Measurements from ENCODE around the gene STEAP1B.
"Not testable (repeated sequence)": the region's sequence is repeated elsewhere in the genome, so short reads cannot be mapped to it uniquely, and the experiment has no call there.

The STEAP1B gene

GRCh38 chr7:22501336-22501735 is 1.3 kb upstream of the STEAP1B start:
- not testable (repeated sequence) for H3K9me3 ChIP-seq (ENCODE audit: control insufficient read depth, low read length); H3K27ac ChIP-seq (ENCODE audit: insufficient read depth, low read depth, low read length, poor library complexity, severe bottlenecking); H3K27me3 ChIP-seq (ENCODE audit: control insufficient read depth, insufficient read depth, low read length, poor library complexity, severe bottlenecking); H3K4me3 ChIP-seq (ENCODE audit: insufficient read depth, low read depth, low read length); H3K36me3 ChIP-seq (ENCODE audit: control insufficient read depth, insufficient read depth, low read length); H3K4me1 ChIP-seq (ENCODE audit: control insufficient read depth, insufficient read depth, low read length)
- WGBS, 2 experiments: 40 to 43% methylated on average over 2 to 4 of the region's 4 CpGs

- no peaks in the 10 kb centered on the region for H3K36me3 ChIP-seq (ENCODE audit: control insufficient read depth, insufficient read depth, low read length)
- no peaks in the 10 kb centered on the region for H3K27me3 ChIP-seq (ENCODE audit: control insufficient read depth, insufficient read depth, low read length, poor library complexity, severe bottlenecking)
- H3K4me3 ChIP-seq (ENCODE audit: insufficient read depth, low read depth, low read length): no peak overlapping the region
- no peaks in the 10 kb centered on the region for H3K9me3 ChIP-seq (ENCODE audit: control insufficient read depth, low read length)
- 95 to 96% methylated on average over 5 of the region's 5 CpGs for WGBS, 2 experiments
- no peaks in the 10 kb centered on the region for H3K4me1 ChIP-seq (ENCODE audit: control insufficient read depth, insufficient read depth, low read length)
- no peak overlapping the region for H3K27ac ChIP-seq (ENCODE audit: insufficient read depth, low read depth, low read length, poor library complexity, severe bottlenecking)
Measured at GRCh38 chr7:22499044-22499443, 944 bp downstream of the STEAP1B start.

GRCh38 chr7:22496912-22497311 is 3.1 kb downstream of the STEAP1B start:
- H3K4me1 ChIP-seq (ENCODE audit: control insufficient read depth, insufficient read depth, low read length); H3K27ac ChIP-seq (ENCODE audit: insufficient read depth, low read depth, low read length, poor library complexity, severe bottlenecking); H3K9me3 ChIP-seq (ENCODE audit: control insufficient read depth, low read length); H3K4me3 ChIP-seq (ENCODE audit: insufficient read depth, low read depth, low read length); H3K36me3 ChIP-seq (ENCODE audit: control insufficient read depth, insufficient read depth, low read length); H3K27me3 ChIP-seq (ENCODE audit: control insufficient read depth, insufficient read depth, low read length, poor library complexity, severe bottlenecking): not testable (repeated sequence)
- 84 to 94% methylated on average over 1 of the region's 2 CpGs for WGBS, 2 experiments

- H3K27ac ChIP-seq (ENCODE audit: insufficient read depth, low read depth, low read length, poor library complexity, severe bottlenecking); H3K27me3 ChIP-seq (ENCODE audit: control insufficient read depth, insufficient read depth, low read length, poor library complexity, severe bottlenecking); H3K4me1 ChIP-seq (ENCODE audit: control insufficient read depth, insufficient read depth, low read length); H3K4me3 ChIP-seq (ENCODE audit: insufficient read depth, low read depth, low read length); H3K9me3 ChIP-seq (ENCODE audit: control insufficient read depth, low read length); H3K36me3 ChIP-seq (ENCODE audit: control insufficient read depth, insufficient read depth, low read length): not testable (repeated sequence)
- WGBS, 2 experiments: 100% methylated on average over 1 to 2 of the region's 6 CpGs
Measured at GRCh38 chr7:22496296-22496888, 3.6 kb downstream of the STEAP1B start.

- H3K4me3 ChIP-seq (ENCODE audit: insufficient read depth, low read depth, low read length); H3K4me1 ChIP-seq (ENCODE audit: control insufficient read depth, insufficient read depth, low read length); H3K27ac ChIP-seq (ENCODE audit: insufficient read depth, low read depth, low read length, poor library complexity, severe bottlenecking); H3K36me3 ChIP-seq (ENCODE audit: control insufficient read depth, insufficient read depth, low read length); H3K27me3 ChIP-seq (ENCODE audit: control insufficient read depth, insufficient read depth, low read length, poor library complexity, severe bottlenecking); H3K9me3 ChIP-seq (ENCODE audit: control insufficient read depth, low read length): not testable (repeated sequence)
- 95 to 96% methylated on average over 3 of the region's 4 CpGs for WGBS, 2 experiments
Measured at GRCh38 chr7:22493160-22493925, 6.6 kb downstream of the STEAP1B start.

- Histone ChIP-seq H3K4me1 (ENCODE audit: control insufficient read depth, insufficient read depth, low read length) (no peaks in the 10 kb centered on the region), H3K27me3 (ENCODE audit: control insufficient read depth, insufficient read depth, low read length, poor library complexity, severe bottlenecking) (no peaks in the 10 kb centered on the region), H3K27ac (ENCODE audit: insufficient read depth, low read depth, low read length, poor library complexity, severe bottlenecking) (no peak overlapping the region), H3K36me3 (ENCODE audit: control insufficient read depth, insufficient read depth, low read length) (no peaks in the 10 kb centered on the region), H3K4me3 (ENCODE audit: insufficient read depth, low read depth, low read length) (no peak overlapping the region), H3K9me3 (ENCODE audit: control insufficient read depth, low read length) (no peaks in the 10 kb centered on the region)
- 18 to 27% methylated on average over 9 to 10 of the region's 10 CpGs for WGBS, 2 experiments
Measured at GRCh38 chr7:22488643-22489462, 11.1 kb downstream of the STEAP1B start.

GRCh38 chr7:22487978-22488642 is 11.9 kb downstream of the STEAP1B start:
- no peaks in the 10 kb centered on the region for H3K27me3 ChIP-seq (ENCODE audit: control insufficient read depth, insufficient read depth, low read length, poor library complexity, severe bottlenecking)
- H3K9me3 ChIP-seq (ENCODE audit: control insufficient read depth, low read length): no peaks in the 10 kb centered on the region
- no peak overlapping the region for H3K4me3 ChIP-seq (ENCODE audit: insufficient read depth, low read depth, low read length)
- H3K27ac ChIP-seq (ENCODE audit: insufficient read depth, low read depth, low read length, poor library complexity, severe bottlenecking): no peak overlapping the region
- H3K36me3 ChIP-seq (ENCODE audit: control insufficient read depth, insufficient read depth, low read length): no peaks in the 10 kb centered on the region
- H3K4me1 ChIP-seq (ENCODE audit: control insufficient read depth, insufficient read depth, low read length): no peaks in the 10 kb centered on the region
- 59 to 66% methylated on average over 4 to 5 of the region's 5 CpGs for WGBS, 2 experiments

GRCh38 chr7:22486597-22486996 is 13.4 kb downstream of the STEAP1B start:
- H3K27ac ChIP-seq (ENCODE audit: insufficient read depth, low read depth, low read length, poor library complexity, severe bottlenecking): no peak overlapping the region
- no peak overlapping the region for H3K4me3 ChIP-seq (ENCODE audit: insufficient read depth, low read depth, low read length)
- H3K4me1 ChIP-seq (ENCODE audit: control insufficient read depth, insufficient read depth, low read length): no peaks in the 10 kb centered on the region
- no peaks in the 10 kb centered on the region for H3K27me3 ChIP-seq (ENCODE audit: control insufficient read depth, insufficient read depth, low read length, poor library complexity, severe bottlenecking)
- no peaks in the 10 kb centered on the region for H3K9me3 ChIP-seq (ENCODE audit: control insufficient read depth, low read length)
- 83 to 90% methylated on average over 1 to 2 of the region's 2 CpGs for WGBS, 2 experiments
- no peaks in the 10 kb centered on the region for H3K36me3 ChIP-seq (ENCODE audit: control insufficient read depth, insufficient read depth, low read length)

- Histone ChIP-seq H3K4me3 (ENCODE audit: insufficient read depth, low read depth, low read length) (no peak overlapping the region), H3K36me3 (ENCODE audit: control insufficient read depth, insufficient read depth, low read length) (no peaks in the 10 kb centered on the region), H3K9me3 (ENCODE audit: control insufficient read depth, low read length) (no peaks in the 10 kb centered on the region), H3K27me3 (ENCODE audit: control insufficient read depth, insufficient read depth, low read length, poor library complexity, severe bottlenecking) (no peaks in the 10 kb centered on the region), H3K4me1 (ENCODE audit: control insufficient read depth, insufficient read depth, low read length) (no peaks in the 10 kb centered on the region), H3K27ac (ENCODE audit: insufficient read depth, low read depth, low read length, poor library complexity, severe bottlenecking) (no peak overlapping the region)
Measured at GRCh38 chr7:22485189-22485588, 14.8 kb downstream of the STEAP1B start.

- Histone ChIP-seq H3K4me3 (ENCODE audit: insufficient read depth, low read depth, low read length) (no peak overlapping the region), H3K9me3 (ENCODE audit: control insufficient read depth, low read length) (no peaks in the 10 kb centered on the region), H3K4me1 (ENCODE audit: control insufficient read depth, insufficient read depth, low read length) (peaks cover 6% of the 10 kb centered on the region), H3K27me3 (ENCODE audit: control insufficient read depth, insufficient read depth, low read length, poor library complexity, severe bottlenecking) (no peaks in the 10 kb centered on the region), H3K36me3 (ENCODE audit: control insufficient read depth, insufficient read depth, low read length) (no peaks in the 10 kb centered on the region), H3K27ac (ENCODE audit: insufficient read depth, low read depth, low read length, poor library complexity, severe bottlenecking) (no peak overlapping the region)
- 91 to 97% methylated on average over 1 of the region's 1 CpG for whole genome bisulfite sequencing, 2 experiments
Measured at GRCh38 chr7:22482503-22482902, 17.5 kb downstream of the STEAP1B start.
